SU-DHL-6 (cell line): Measurements from ENCODE around the gene LDLRAD3.

Experiments
- CTCF ChIP-seq: fragments of 200-600 bp; sonication (generic); IDR thresholded peaks from one replicate; pipeline ENCODE4 v1.5.1; 2017; ENCODE audit warnings: antibody characterized with exemption, mild to moderate bottlenecking, low read length, moderate library complexity; ENCODE audit not compliant: insufficient read depth, poor library complexity, severe bottlenecking
- EZH2phosphoT487 ChIP-seq: fragments of 200-600 bp; sonication (generic), shearing (Covaris generic); conservative IDR thresholded peaks from 2 replicates; pipeline ENCODE4 v1.6.1; 2018; ENCODE audit warnings: mild to moderate bottlenecking, antibody characterized with exemption, low read length, moderate library complexity, mixed read lengths

DNA sequence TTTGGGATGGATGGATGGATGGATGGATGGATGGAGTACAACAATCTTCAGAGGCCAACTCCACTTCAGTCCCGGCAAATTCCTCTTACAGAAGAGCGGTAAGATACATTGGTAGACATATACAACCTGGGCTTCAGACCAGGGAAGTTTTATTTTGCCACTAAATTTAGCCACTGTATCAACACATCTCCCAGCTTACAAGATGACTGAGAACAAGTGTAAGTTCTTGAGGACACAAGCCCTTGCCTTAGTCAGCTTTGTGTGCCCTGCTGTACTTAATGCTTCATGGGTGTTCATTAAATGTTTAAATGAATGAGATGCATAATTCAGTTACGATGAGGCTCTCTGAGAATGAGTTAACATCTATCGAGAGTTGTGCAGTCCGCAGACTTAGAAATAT, 217.7 kb downstream of the LDLRAD3 start:
- TF ChIP-seq CTCF = no peak
- no peak for TF ChIP-seq EZH2phosphoT487
